ENCODE results near the gene CPPED1. TPM values are rescaled to one million over a fixed set of nuclear protein-coding genes. Genes with fewer than 3 reads are reported as not detected.
"Not testable (repeated sequence)": the region's sequence is repeated elsewhere in the genome, so short reads cannot be mapped to it uniquely, and the experiment has no call there.

CPPED1 gene
- total RNA-seq, 2 donors from 2014 or later, result 22.8 to 29.1 TPM

GRCh38 chr16:12819126-12820117 is 15.7 kb upstream of the CPPED1 start:
- intact Hi-C loops (cut with DNase I), result loop anchor here (10.0 kb wide), 1 partner anchor 725 kb away; no protein-coding TSS in a partner anchor
- Histone ChIP-seq H3K9me3 (no peaks in the 10 kb centered on the region), H3K4me3 (no peak overlapping the region), H3K27me3 (no peaks in the 10 kb centered on the region), H3K4me1 (no peaks in the 10 kb centered on the region), H3K36me3 (no peaks in the 10 kb centered on the region), H3K9ac (ENCODE audit: low read depth in 2 of 2, low read length in 2 of 2) (no peak overlapping the region), H3K27ac (no peak overlapping the region)
- DNase-seq, result peak; percentile 71
- TF ChIP-seq, protein P1, sequence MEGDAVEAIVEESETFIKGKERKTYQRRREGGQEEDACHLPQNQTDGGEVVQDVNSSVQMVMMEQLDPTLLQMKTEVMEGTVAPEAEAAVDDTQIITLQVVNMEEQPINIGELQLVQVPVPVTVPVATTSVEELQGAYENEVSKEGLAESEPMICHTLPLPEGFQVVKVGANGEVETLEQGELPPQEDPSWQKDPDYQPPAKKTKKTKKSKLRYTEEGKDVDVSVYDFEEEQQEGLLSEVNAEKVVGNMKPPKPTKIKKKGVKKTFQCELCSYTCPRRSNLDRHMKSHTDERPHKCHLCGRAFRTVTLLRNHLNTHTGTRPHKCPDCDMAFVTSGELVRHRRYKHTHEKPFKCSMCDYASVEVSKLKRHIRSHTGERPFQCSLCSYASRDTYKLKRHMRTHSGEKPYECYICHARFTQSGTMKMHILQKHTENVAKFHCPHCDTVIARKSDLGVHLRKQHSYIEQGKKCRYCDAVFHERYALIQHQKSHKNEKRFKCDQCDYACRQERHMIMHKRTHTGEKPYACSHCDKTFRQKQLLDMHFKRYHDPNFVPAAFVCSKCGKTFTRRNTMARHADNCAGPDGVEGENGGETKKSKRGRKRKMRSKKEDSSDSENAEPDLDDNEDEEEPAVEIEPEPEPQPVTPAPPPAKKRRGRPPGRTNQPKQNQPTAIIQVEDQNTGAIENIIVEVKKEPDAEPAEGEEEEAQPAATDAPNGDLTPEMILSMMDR (IDR thresholded peaks at IDR 0.05), result peak; percentile 84

DNA sequence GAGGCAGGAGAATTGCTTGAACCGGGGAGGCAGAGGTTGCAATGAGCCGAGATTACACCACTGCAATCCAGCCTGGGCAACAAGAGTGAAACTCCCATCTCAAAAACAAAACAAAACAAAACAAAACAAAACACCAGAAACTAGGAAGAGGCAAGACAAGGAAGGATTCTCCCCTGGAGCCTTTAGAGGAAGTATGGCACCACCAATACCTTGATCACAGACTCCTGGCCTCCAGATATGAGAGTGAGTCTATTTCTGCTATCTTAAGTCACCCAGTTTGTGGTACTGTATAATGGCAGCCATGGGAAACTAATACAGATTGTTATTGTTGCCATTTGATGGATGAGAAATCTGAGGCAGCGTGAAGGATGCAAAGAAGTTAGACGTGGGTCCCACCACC is 14.6 kb upstream of the CPPED1 start:
- no peaks in the 10 kb centered on the region for H3K9me3 ChIP-seq
- H3K4me1 ChIP-seq, result no peaks in the 10 kb centered on the region
- no peak for DNase-seq
- H3K4me3 ChIP-seq, result no peak overlapping the region
- H3K9ac ChIP-seq (ENCODE audit: low read depth in 2 of 2, low read length in 2 of 2), result no peak overlapping the region
- H3K27me3 ChIP-seq, result no peaks in the 10 kb centered on the region
- TF ChIP-seq, protein P1 (IDR thresholded peaks at IDR 0.05), result no peak
- H3K36me3 ChIP-seq, result no peaks in the 10 kb centered on the region
- intact Hi-C loops (cut with DNase I), result loop anchor here (10.0 kb wide), 1 partner anchor 724 kb away; no protein-coding TSS in a partner anchor
- no peak overlapping the region for H3K27ac ChIP-seq

GRCh38 chr16:12816791-12817214 is 13.1 kb upstream of the CPPED1 start:
- intact Hi-C loops (cut with DNase I), result loop anchor here (10.0 kb wide), 1 partner anchor 722 kb away; no protein-coding TSS in a partner anchor
- H3K27me3 ChIP-seq; H3K9me3 ChIP-seq; DNase-seq; H3K27ac ChIP-seq; H3K36me3 ChIP-seq; H3K9ac ChIP-seq (ENCODE audit: low read depth in 2 of 2, low read length in 2 of 2); H3K4me3 ChIP-seq; H3K4me1 ChIP-seq: not testable (repeated sequence)

GRCh38 chr16:12815361-12815760 is 11.7 kb upstream of the CPPED1 start:
- Histone ChIP-seq H3K9me3 (no peaks in the 10 kb centered on the region), H3K4me3 (no peak overlapping the region), H3K9ac (ENCODE audit: low read depth in 2 of 2, low read length in 2 of 2) (no peak overlapping the region), H3K27me3 (no peaks in the 10 kb centered on the region), H3K27ac (no peak overlapping the region), H3K36me3 (no peaks in the 10 kb centered on the region), H3K4me1 (no peaks in the 10 kb centered on the region)
- TF ChIP-seq, protein P1 (IDR thresholded peaks at IDR 0.05), result no peak
- intact Hi-C loops (cut with DNase I), result loop anchor here (2.0 to 10.0 kb wide), 2 partner anchors 361 to 721 kb away; no protein-coding TSS in a partner anchor
- no peak for DNase-seq

GRCh38 chr16:12813734-12814133 is 10.0 kb upstream of the CPPED1 start:
- not testable (repeated sequence) for H3K27ac ChIP-seq; H3K9me3 ChIP-seq; H3K36me3 ChIP-seq; H3K9ac ChIP-seq (ENCODE audit: low read depth in 2 of 2, low read length in 2 of 2); H3K4me1 ChIP-seq; H3K27me3 ChIP-seq; DNase-seq; H3K4me3 ChIP-seq
- intact Hi-C loops (cut with DNase I), result loop anchor here (2.0 to 10.0 kb wide), 2 partner anchors 359 to 719 kb away; no protein-coding TSS in a partner anchor

GRCh38 chr16:12813321-12813720 is 9.6 kb upstream of the CPPED1 start:
- not testable (repeated sequence) for H3K9me3 ChIP-seq; H3K9ac ChIP-seq (ENCODE audit: low read depth in 2 of 2, low read length in 2 of 2); H3K27ac ChIP-seq; DNase-seq; H3K27me3 ChIP-seq; H3K4me1 ChIP-seq; H3K36me3 ChIP-seq; H3K4me3 ChIP-seq
- intact Hi-C loops (cut with DNase I), result loop anchor here (10.0 kb wide), 1 partner anchor 719 kb away; no protein-coding TSS in a partner anchor

Data from colonic mucosa (tissue), 4 donors.